ENCODE data around the gene CAD. TPM values are rescaled to one million over a fixed set of nuclear protein-coding genes. Genes with fewer than 3 reads are reported as not detected.

CAD gene
- polyA plus RNA-seq, 1 experiment = 17.8 TPM

GRCh38 chr2:27258051-27258450, 40.9 kb downstream of the CAD start:
- CTCF ChIA-PET = no interaction called here

GRCh38 chr2:27261241-27261925, 44.2 kb downstream of the CAD start:
- CTCF ChIA-PET = no interaction called here
- no peaks in the 10 kb centered on the region for H3K9me3 ChIP-seq (ENCODE audit: control insufficient read depth, insufficient read depth, low read length)
- H3K27me3 ChIP-seq (ENCODE audit: control insufficient read depth, insufficient read depth, low read length) = peaks cover 69% of the 10 kb centered on the region
- no peak overlapping the region for H3K27ac ChIP-seq (ENCODE audit: low read depth, low read length)
- no peak for TF ChIP-seq CTCF (IDR thresholded peaks at IDR 0.05; ENCODE audit: low read depth, low read length)
- no peak overlapping the region for H3K4me3 ChIP-seq (ENCODE audit: low read depth, low read length)
- DNase-seq (ENCODE audit: low read depth, low spot score) = no peak
- POLR2A ChIA-PET = no interaction called here

More at GRCh38 chr2:27258051-27258450, 40.9 kb downstream of the CAD start:
- no peak for DNase-seq (ENCODE audit: low read depth, low spot score)
- no peaks in the 10 kb centered on the region for H3K9me3 ChIP-seq (ENCODE audit: control insufficient read depth, insufficient read depth, low read length)
- peaks cover 41% of the 10 kb centered on the region for H3K27me3 ChIP-seq (ENCODE audit: control insufficient read depth, insufficient read depth, low read length)
- H3K27ac ChIP-seq (ENCODE audit: low read depth, low read length) = no peak overlapping the region
- TF ChIP-seq CTCF (IDR thresholded peaks at IDR 0.05; ENCODE audit: low read depth, low read length) = no peak
- H3K4me3 ChIP-seq (ENCODE audit: low read depth, low read length) = no peak overlapping the region
- POLR2A ChIA-PET = interaction anchor here (0.5 kb wide), 1 partner anchor 10 kb away, joined by 6 read pairs; no protein-coding TSS in a partner anchor

- Histone ChIP-seq H3K9me3 (ENCODE audit: control insufficient read depth, insufficient read depth, low read length) (no peaks in the 10 kb centered on the region), H3K27me3 (ENCODE audit: control insufficient read depth, insufficient read depth, low read length) (peaks cover 69% of the 10 kb centered on the region), H3K27ac (ENCODE audit: low read depth, low read length) (no peak overlapping the region), H3K4me3 (ENCODE audit: low read depth, low read length) (no peak overlapping the region)
- TF ChIP-seq CTCF (IDR thresholded peaks at IDR 0.05; ENCODE audit: low read depth, low read length) = no peak
- ChIA-PET POLR2A (no interaction called here), CTCF (no interaction called here)
- DNase-seq (ENCODE audit: low read depth, low spot score) = no peak
Observed at GRCh38 chr2:27261926-27262298, 44.7 kb downstream of the CAD start.

- ChIA-PET POLR2A (interaction anchor here (0.6 kb wide), 1 partner anchor 9 kb away, joined by 3 read pairs; no protein-coding TSS in a partner anchor), CTCF (interaction anchor here (1.0 kb wide), 1 partner anchor 16 kb away, joined by 3 read pairs; no protein-coding TSS in a partner anchor)
- DNase-seq (ENCODE audit: low read depth, low spot score) = no peak
- Histone ChIP-seq H3K27ac (ENCODE audit: low read depth, low read length) (no peak within 1 kb of the TSS), H3K9me3 (ENCODE audit: control insufficient read depth, insufficient read depth, low read length) (no peaks in the 10 kb centered on the region), H3K27me3 (ENCODE audit: control insufficient read depth, insufficient read depth, low read length) (peaks cover 75% of the 10 kb centered on the region), H3K4me3 (ENCODE audit: low read depth, low read length) (peak within 1 kb of the TSS; percentile 38)
- TF ChIP-seq CTCF (IDR thresholded peaks at IDR 0.05; ENCODE audit: low read depth, low read length) = no peak
Observed at GRCh38 chr2:27262379-27263286, 45.5 kb downstream of the CAD start, which contains the start of gene SLC30A3. TSS of gene SLC30A3 (minus strand) at chr2:27263047. CDS start at chr2:27262906, 141 bp downstream.

Measured in AG04450 (cell line).